A549 (cell line): Measurements from ENCODE around the gene VPS13D. TPM values are rescaled to one million over a fixed set of nuclear protein-coding genes. Genes with fewer than 3 reads are reported as not detected.

Source experiments
- ATAC-seq, 2 experiments: fragments of 200-7000 bp in 1 of 2; fragments of >200 bp in 1 of 2; cut with Nextera tagmentation in 1 of 2; cut with Tn5 transposase in 1 of 2; 3 replicates each; pipeline versions ENCODE4 v1.8.0 to v1.9.1; 2018 to 2020; ENCODE audit warnings: mild to moderate bottlenecking in 1 of 2, moderate library complexity in 1 of 2
- CTCF ChIA-PET: fragments of 300-600 bp; sonication (Branson Sonifier 250); formaldehyde crosslinking; extraction: SDS; loops from one replicate; lab custom pipeline; 2021; ENCODE audit warnings: antibody characterized with exemption, inconsistent platforms; lab: Yijun Ruan, JAX
- POLR2A ChIA-PET: fragments of 350-600 bp; formaldehyde crosslinking; extraction: SDS; loops from one replicate; lab custom pipeline; 2021; ENCODE audit warnings: antibody characterized with exemption, inconsistent platforms; lab: Yijun Ruan, JAX
- DNase-seq, 2 experiments: peaks; one replicate each; pipeline versions ENCODE4 v3.0.0 to v3.0.0-alpha.2; 2011 to 2016; ENCODE audit warnings: low read depth in 1 of 2, low spot score in 1 of 2
- FAIRE-seq: peaks from 2 replicates; lab custom pipeline; 2011; peaks lifted over from hg19 to GRCh38; lab: Jason Lieb, UNC
- H3K27ac ChIP-seq, 2 experiments: fragments of >200 bp; sonication (Bioruptor Twin); formaldehyde crosslinking; 3 replicates each; pipeline ENCODE4 v1.5.1; 2016 to 2017
- H3K4me1 ChIP-seq: fragments of >200 bp; sonication (Bioruptor Twin); formaldehyde crosslinking; 3 replicates; pipeline ENCODE4 v1.6.1; 2016
- H3K4me2 ChIP-seq: fragments of >200 bp; sonication (Bioruptor Twin); formaldehyde crosslinking; 3 replicates; pipeline ENCODE4 v1.6.1; 2016
- H3K4me3 ChIP-seq: fragments of >200 bp; sonication (Bioruptor Twin); formaldehyde crosslinking; 3 replicates; pipeline ENCODE4 v1.5.1; 2016
- H3K9me3 ChIP-seq: fragments of >200 bp; sonication (Bioruptor Twin); formaldehyde crosslinking; 3 replicates; pipeline ENCODE4 v1.6.1; 2016
- CBX2 ChIP-seq: fragments of 200-600 bp; sonication (generic); IDR thresholded peaks from 2 replicates; pipeline ENCODE4 v1.6.1; 2016; ENCODE audit warnings: low read depth, mild to moderate bottlenecking, borderline replicate concordance
- CEBPB ChIP-seq, 2 experiments: fragments of >200 bp in 1 of 2; sonication (Bioruptor Twin) in 1 of 2; formaldehyde crosslinking in 1 of 2; IDR thresholded peaks; 2 replicates each; pipeline ENCODE4 v1.6.1; 2012 to 2016
- CHD2 ChIP-seq: fragments of 150-350 bp; IDR thresholded peaks from 2 replicates; pipeline ENCODE4 v1.6.1; 2014; ENCODE audit warnings: low read length; ENCODE audit not compliant: partially characterized antibody
- CHD4 ChIP-seq: fragments of 200-600 bp; sonication (generic); IDR thresholded peaks from 2 replicates; pipeline ENCODE4 v1.6.1; 2016; ENCODE audit warnings: antibody characterized with exemption, mild to moderate bottlenecking, borderline replicate concordance
- EHMT2 ChIP-seq: fragments of 200-600 bp; sonication (generic); IDR thresholded peaks from 2 replicates; pipeline ENCODE4 v1.6.1; 2016; ENCODE audit warnings: antibody characterized with exemption, low read depth, mild to moderate bottlenecking, moderate library complexity
- FOSB ChIP-seq: fragments of 250-450 bp; sonication (Bioruptor Pico); IDR thresholded peaks from 2 replicates; pipeline ENCODE4 v1.5.0; 2020; ENCODE audit warnings: mild to moderate bottlenecking, moderate library complexity
- FOXS1 ChIP-seq: fragments of 250-450 bp; sonication (Bioruptor Pico); IDR thresholded peaks from 2 replicates; pipeline ENCODE4 v1.5.0; 2020; ENCODE audit warnings: mild to moderate bottlenecking, moderate library complexity
- HDAC2 ChIP-seq: fragments of 200-600 bp; sonication (generic); IDR thresholded peaks from 2 replicates; pipeline ENCODE4 v1.6.1; 2016
- HEYL ChIP-seq: fragments of 250-450 bp; sonication (Bioruptor Pico); IDR thresholded peaks from 2 replicates; pipeline ENCODE4 v1.8.0; 2021; ENCODE audit warnings: mild to moderate bottlenecking, moderate library complexity
- HOXB5 ChIP-seq: fragments of 250-450 bp; sonication (Bioruptor Pico); IDR thresholded peaks from 2 replicates; pipeline ENCODE4 v1.5.0; 2020; ENCODE audit warnings: mild to moderate bottlenecking, moderate library complexity
- KDM1A ChIP-seq: fragments of 200-600 bp; sonication (generic); IDR thresholded peaks from 2 replicates; pipeline ENCODE4 v1.6.1; 2016; ENCODE audit warnings: low read depth, mild to moderate bottlenecking
- MAFK ChIP-seq: fragments of 450-650 bp; IDR thresholded peaks from 2 replicates; pipeline ENCODE4 v1.6.1; 2014; ENCODE audit not compliant: partially characterized antibody
- POLR2AphosphoS2 ChIP-seq: conservative IDR thresholded peaks from 2 replicates; pipeline ENCODE4 v1.6.1; 2012; ENCODE audit warnings: low read length, improper control_type of control experiment, inconsistent platforms
- RAD21 ChIP-seq, 2 experiments: fragments of >200 bp in 1 of 2; sonication (Bioruptor Twin) in 1 of 2; formaldehyde crosslinking in 1 of 2; IDR thresholded peaks in 1 of 2; conservative IDR thresholded peaks in 1 of 2; 2 replicates in 1 of 2; 3 replicates in 1 of 2; pipeline ENCODE4 v1.6.1; 2012 to 2018; ENCODE audit warnings: inconsistent platforms in 1 of 2
- RARB ChIP-seq: fragments of 250-450 bp; sonication (Bioruptor Pico); IDR thresholded peaks from 2 replicates; pipeline ENCODE4 v1.8.0; 2021; ENCODE audit warnings: mild to moderate bottlenecking, moderate library complexity
- SMC3 ChIP-seq: fragments of >200 bp; sonication (Bioruptor Twin); formaldehyde crosslinking; IDR thresholded peaks from 3 replicates; pipeline ENCODE4 v1.6.1; 2018; ENCODE audit warnings: inconsistent platforms
- TFCP2L1 ChIP-seq: fragments of 250-450 bp; sonication (Bioruptor Pico); IDR thresholded peaks from 2 replicates; pipeline ENCODE4 v1.5.0; 2021; ENCODE audit warnings: mild to moderate bottlenecking
- ZFP36 ChIP-seq: fragments of 450-650 bp; IDR thresholded peaks from 2 replicates; pipeline ENCODE4 v1.6.1; 2014; ENCODE audit warnings: borderline replicate concordance; ENCODE audit not compliant: partially characterized antibody
- WGBS: methylation state at CpG from one replicate; pipeline ENCODE4 v1.1.6; 2017; ENCODE audit errors: missing lambda C conversion rate; 5-methylcytosine and 5-hydroxymethylcytosine counted together
- polyA plus RNA-seq, 4 experiments: library from polyadenylated mRNA; depleted of rRNA in 3 of 4; stranded (reverse); fragments of >200 nt; fragmentation: RNase III in 1 of 4; extraction: RNeasy Plus Mini Kit Qiagen cat#74134 plus additional on column Dnase treatment in 1 of 4; gene quantifications; 2 replicates in 3 of 4; 3 replicates in 1 of 4; pipeline ENCODE4 v1.2.3, GENCODE V29; 2011 to 2017
- TF ChIP-seq, protein P1 (sequence below): IDR thresholded peaks from 2 replicates; pipeline ENCODE4 v1.6.1; 2012
- TF ChIP-seq, protein P2 (sequence below): fragments of 250-450 bp; sonication (Bioruptor Pico); IDR thresholded peaks from 2 replicates; pipeline ENCODE4 v1.5.0; 2020; ENCODE audit warnings: low read depth, mild to moderate bottlenecking, moderate library complexity
- TF ChIP-seq, protein P3 (sequence below): fragments of 250-450 bp; sonication (Bioruptor Pico); IDR thresholded peaks from 2 replicates; pipeline ENCODE4 v1.5.0; 2021; ENCODE audit warnings: mild to moderate bottlenecking, moderate library complexity, borderline replicate concordance

VPS13D gene
- polyA plus RNA-seq, 2 of the 4 experiments (the other 2 are of a cell fraction), result 5.4 to 15.9 TPM

DNA sequence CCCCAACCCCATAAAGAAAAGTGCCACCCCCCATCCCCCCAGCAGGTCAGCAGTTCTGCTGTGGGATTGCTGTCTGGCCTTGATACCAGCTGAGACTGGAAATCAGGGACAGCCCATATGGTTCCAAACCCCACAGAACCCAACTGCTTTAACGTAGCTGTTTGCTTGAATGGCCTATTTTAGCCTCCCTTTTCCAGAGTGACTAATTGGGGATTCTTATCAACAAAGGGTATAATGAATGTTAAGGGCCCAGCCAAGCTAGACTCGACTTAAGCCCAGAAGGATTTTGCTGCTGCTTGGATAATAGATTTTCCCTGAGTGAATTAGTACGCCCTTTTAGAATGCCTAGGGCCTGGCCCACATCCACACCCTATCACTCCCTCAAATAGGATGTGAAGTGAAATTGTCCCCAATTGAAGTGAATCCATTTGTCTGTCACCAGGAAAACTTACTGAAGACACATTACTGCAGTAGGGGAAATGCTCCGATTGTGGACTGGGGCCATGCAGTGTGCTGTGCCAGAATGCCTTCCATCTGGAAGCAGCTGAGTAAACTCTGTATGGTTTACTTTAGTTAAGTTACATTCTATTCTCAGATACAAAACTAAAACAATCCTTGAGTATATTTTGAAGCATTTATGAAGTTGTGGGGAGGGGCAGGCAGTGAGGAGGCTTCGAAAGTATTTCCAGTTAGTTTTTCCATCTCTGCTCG lies 231.2 kb downstream of the VPS13D start:
- Histone ChIP-seq H3K4me2 (no peak overlapping the region), H3K4me1 (peaks cover 49% of the 10 kb centered on the region), H3K27ac (peak overlapping the region in 1 of 2 experiments; percentile 55; a peak in 2 of 6 replicates), H3K9me3 (no peaks in the 10 kb centered on the region), H3K4me3 (no peak overlapping the region)
- ChIA-PET CTCF (interaction anchor here (0.8 to 1.3 kb wide), 2 partner anchors 11 to 14 kb away, joined by 3 to 4 read pairs; no protein-coding TSS in a partner anchor), POLR2A (no interaction called here)
- DNase-seq, result no peak
- FAIRE-seq, result no peak
- 92% methylated on average over 6 of the region's 6 CpGs for WGBS
- no peak for ATAC-seq
- TF ChIP-seq SMC3 (no peak), TFCP2L1 (CRISPR knock-in tag) (no peak), HOXB5 (CRISPR knock-in tag) (no peak), POLR2AphosphoS2 (no peak), RARB (CRISPR knock-in tag) (no peak), HDAC2 (no peak), HEYL (CRISPR knock-in tag) (no peak), CHD4 (no peak), KDM1A (no peak)
- TF ChIP-seq, protein P1, sequence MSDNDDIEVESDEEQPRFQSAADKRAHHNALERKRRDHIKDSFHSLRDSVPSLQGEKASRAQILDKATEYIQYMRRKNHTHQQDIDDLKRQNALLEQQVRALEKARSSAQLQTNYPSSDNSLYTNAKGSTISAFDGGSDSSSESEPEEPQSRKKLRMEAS, result no peak
- TF ChIP-seq, all 56 proteins: peak for 0

DNA sequence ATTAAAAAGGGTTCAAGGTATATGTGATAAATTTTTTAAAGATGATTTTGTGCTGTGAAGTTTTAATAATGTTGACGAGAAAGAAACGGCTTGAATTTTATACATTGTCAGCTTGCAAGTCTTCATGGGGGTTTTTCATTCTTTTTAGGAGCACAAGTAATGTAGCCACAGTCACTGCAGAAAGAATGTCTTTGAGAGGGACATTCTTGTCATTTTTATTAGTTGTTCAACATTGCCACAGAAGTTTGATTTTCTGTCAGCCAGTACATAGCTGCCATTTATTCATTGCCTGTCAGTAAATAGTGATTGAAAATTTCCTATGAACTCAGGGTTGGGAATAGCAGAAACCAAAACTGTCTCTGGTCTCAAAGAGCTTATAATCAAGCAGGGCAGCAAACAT lies 231.9 kb downstream of the VPS13D start:
- no peak overlapping the region for H3K4me2 ChIP-seq
- FAIRE-seq (no peak), ATAC-seq (no peak), DNase-seq (no peak)
- TF ChIP-seq CHD2, result no peak
- TF ChIP-seq ZFP36, result no peak
- TF ChIP-seq EHMT2, result no peak
- TF ChIP-seq, protein P1, result no peak
- TF ChIP-seq, protein P2, sequence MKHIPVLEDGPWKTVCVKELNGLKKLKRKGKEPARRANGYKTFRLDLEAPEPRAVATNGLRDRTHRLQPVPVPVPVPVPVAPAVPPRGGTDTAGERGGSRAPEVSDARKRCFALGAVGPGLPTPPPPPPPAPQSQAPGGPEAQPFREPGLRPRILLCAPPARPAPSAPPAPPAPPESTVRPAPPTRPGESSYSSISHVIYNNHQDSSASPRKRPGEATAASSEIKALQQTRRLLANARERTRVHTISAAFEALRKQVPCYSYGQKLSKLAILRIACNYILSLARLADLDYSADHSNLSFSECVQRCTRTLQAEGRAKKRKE (CRISPR knock-in tag), result no peak
- TF ChIP-seq, protein P3, sequence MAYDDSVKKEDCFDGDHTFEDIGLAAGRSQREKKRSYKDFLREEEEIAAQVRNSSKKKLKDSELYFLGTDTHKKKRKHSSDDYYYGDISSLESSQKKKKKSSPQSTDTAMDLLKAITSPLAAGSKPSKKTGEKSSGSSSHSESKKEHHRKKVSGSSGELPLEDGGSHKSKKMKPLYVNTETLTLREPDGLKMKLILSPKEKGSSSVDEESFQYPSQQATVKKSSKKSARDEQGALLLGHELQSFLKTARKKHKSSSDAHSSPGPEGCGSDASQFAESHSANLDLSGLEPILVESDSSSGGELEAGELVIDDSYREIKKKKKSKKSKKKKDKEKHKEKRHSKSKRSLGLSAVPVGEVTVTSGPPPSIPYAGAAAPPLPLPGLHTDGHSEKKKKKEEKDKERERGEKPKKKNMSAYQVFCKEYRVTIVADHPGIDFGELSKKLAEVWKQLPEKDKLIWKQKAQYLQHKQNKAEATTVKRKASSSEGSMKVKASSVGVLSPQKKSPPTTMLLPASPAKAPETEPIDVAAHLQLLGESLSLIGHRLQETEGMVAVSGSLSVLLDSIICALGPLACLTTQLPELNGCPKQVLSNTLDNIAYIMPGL (CRISPR knock-in tag), result no peak
- no peak for TF ChIP-seq MAFK
- no peak for TF ChIP-seq CEBPB (IDR thresholded peaks at IDR 0.05)
- no peak for TF ChIP-seq RAD21 (conservative IDR thresholded peaks at IDR 0.05 in 1 of 2, IDR thresholded peaks at IDR 0.05 in 1 of 2)
- TF ChIP-seq CBX2, result no peak
- TF ChIP-seq FOSB (CRISPR knock-in tag), result no peak
- TF ChIP-seq FOXS1 (CRISPR knock-in tag), result no peak
- 92% methylated on average over 2 of the region's 2 CpGs for WGBS
- H3K4me3 ChIP-seq, result no peak overlapping the region
- H3K27ac ChIP-seq, result peak overlapping the region in 1 of 2 experiments; percentile 48; a peak in 1 of 6 replicates
- POLR2A ChIA-PET, result no interaction called here
- H3K4me1 ChIP-seq, result peaks cover 42% of the 10 kb centered on the region
- CTCF ChIA-PET, result interaction anchor here (1.3 to 1.4 kb wide), 2 partner anchors 10 to 25 kb away, joined by 3 read pairs; no protein-coding TSS in a partner anchor
- no peaks in the 10 kb centered on the region for H3K9me3 ChIP-seq
